TTC549 (cell line): Measurements from ENCODE around the gene TMEM187.
"Not testable (repeated sequence)": the region's sequence is repeated elsewhere in the genome, so short reads cannot be mapped to it uniquely, and the experiment has no call there.

Experiments
- FAIRE-seq: peaks from 2 replicates; lab custom pipeline; 2012; peaks lifted over from hg19 to GRCh38; lab: Jason Lieb, UNC

The TMEM187 gene

GRCh38 chrX:153973127-153974002, 811 bp downstream of the TMEM187 start:
- FAIRE-seq: no peak

DNA sequence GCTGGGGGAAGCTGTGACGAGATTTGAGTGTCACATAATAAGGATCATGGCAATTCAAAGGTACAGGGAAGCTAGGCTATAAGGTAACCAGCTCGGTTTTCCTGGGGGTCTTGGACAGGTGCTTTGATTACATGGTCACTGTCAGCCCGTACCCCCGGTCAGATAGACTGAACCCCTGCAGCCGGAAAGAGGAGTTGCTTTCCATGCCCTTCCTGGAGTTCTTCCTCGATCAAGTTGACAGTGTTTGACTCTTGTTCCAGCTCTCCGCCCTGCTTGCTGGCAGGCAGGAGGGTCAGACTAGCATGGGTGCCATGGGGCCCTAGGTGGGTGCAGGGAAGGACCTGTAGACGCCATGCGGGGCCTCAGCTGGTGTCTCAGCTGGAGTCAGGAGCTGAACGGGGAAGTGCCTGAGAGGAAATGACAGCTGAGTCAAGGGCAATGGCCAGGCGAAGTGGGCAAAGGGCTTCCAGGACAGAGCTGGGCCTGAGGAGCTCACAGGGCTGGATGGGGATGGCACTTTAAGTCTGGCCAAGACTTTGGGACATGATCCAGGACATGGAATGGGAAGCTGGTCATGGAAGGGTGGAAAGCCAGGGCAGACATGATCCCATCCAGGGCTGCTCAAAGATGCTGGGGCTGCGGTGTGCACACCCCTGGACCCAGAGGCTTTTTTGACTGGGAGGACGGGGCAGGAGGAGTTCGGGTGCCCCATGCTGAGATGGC, 1.6 kb downstream of the TMEM187 start:
- FAIRE-seq: no peak

- FAIRE-seq: no peak
Measured at GRCh38 chrX:153974726-153975286, 2.3 kb downstream of the TMEM187 start.

DNA sequence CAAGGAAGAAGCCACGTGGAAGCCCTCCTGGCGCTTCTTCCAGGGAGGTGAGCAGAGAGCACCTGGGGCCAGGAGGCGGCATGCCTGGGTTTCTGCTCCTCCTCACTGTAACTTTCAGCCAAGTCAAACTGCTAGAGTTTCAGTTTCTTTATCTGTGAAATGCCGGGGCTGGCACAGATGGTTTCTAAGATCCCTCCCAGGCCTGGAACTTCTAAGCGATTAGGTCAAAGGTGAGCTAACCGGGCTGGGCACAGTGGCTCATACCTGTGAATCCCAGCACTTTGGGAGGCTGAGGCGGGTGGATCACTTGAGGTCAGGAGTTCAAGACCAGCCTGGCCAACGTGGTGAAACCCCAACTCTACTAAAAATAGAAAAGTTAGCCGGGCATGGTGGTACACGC, 7.8 kb downstream of the TMEM187 start:
- not testable (repeated sequence) for FAIRE-seq

DNA sequence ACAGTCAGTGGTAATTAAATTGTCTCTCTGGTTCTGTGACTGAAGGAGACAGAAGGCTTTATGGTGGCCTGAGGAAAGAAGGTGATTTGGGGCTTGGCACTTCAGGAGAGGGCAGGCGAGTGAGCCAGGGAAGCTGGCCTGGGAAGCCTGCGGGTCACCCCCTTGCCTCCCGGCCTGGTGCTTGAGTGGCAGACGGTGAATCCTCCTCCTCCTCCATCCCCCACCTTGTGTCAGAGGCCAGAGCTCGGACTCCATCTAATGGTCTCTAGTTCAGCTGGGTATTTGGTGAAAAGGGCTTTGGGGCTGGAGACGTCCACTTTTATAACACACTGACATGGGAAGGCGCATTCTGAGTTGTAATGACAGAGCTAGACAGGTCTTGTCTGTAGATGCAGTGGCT, 8.7 kb downstream of the TMEM187 start:
- FAIRE-seq: no peak

GRCh38 chrX:153981771-153982533, 9.4 kb downstream of the TMEM187 start:
- FAIRE-seq: no peak

DNA sequence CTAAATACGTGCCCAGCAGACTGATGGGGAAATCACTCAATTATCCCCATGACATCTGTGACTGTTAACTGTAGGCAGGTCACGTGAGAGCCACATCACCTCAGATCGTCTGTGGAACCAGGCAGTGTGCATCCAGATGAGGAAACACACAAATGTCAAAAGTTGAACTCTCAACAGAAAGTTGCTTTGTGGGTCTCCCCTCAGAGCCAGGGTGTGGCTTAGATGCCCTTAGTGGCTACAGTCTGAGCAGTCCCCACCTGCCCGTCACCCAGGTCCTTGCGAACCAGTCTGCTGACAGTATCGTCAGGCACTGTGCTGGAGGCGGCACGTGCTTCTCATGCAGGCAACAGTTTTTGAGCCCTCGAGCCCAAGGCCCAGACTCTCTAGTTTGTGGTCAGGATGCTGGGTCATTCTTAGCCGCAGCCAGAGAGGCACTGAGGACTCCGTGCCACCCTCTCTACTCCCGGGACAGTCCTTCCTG, 10.8 kb downstream of the TMEM187 start:
- FAIRE-seq: no peak

GRCh38 chrX:153984351-153985178, 12.0 kb downstream of the TMEM187 start:
- FAIRE-seq: no peak

- FAIRE-seq: no peak
Measured at GRCh38 chrX:153988493-153988892, 15.9 kb downstream of the TMEM187 start.

- FAIRE-seq: no peak
Measured at GRCh38 chrX:153989973-153990655, 17.6 kb downstream of the TMEM187 start.

DNA sequence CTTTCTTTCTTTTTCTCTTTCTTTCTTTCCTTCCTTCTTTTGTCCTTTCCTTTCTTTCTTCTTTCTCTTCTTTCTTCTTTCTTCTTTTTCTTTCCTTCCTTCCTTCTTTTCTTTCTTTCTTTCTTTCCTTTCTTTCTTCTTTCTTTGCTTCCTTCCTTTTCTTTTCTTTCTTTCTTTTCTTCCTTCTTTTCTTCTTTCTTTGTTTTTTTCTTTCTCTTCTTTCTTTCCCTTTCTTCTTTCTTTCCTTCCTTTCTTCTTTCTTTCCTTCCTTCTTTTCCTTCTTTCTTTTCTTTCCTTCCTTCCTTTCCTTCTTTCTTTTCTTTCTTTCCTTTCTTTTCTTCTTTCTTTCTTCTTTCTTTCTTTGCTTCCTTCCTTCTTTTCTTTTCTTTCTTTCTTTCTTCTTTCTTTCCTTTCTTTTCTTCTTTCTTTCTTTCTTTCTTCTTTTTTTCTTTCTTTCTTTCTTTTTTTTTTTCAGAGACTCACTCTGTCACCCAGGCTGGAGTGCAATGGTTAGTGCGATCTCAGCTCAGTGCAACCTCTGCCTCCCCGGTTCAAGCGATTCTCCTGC, 18.5 kb downstream of the TMEM187 start:
- no peak for FAIRE-seq

DNA sequence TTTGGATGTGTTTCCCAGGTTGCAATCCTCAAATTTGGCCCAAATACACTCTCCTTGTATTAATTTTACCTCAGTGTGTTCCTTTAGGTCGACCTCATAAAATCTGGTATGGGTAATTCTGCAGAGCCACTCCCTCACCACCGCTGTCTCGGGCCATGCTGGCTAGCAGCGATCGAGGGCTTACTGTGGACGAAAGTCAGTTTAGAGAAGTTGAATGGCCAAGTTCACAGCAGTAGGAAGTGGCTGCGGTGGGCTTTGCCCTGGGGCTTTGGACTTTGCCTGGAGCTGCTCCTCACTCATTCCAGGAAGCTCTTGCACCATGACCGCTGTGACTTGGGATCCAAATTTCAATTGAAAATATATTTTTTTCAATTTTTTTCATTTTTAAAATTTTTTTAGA, 19.6 kb downstream of the TMEM187 start:
- no peak for FAIRE-seq

- FAIRE-seq: no peak
Measured at GRCh38 chrX:153993079-153993478, 20.5 kb downstream of the TMEM187 start.

- FAIRE-seq: no peak
Measured at GRCh38 chrX:153993978-153994377, 21.4 kb downstream of the TMEM187 start.

DNA sequence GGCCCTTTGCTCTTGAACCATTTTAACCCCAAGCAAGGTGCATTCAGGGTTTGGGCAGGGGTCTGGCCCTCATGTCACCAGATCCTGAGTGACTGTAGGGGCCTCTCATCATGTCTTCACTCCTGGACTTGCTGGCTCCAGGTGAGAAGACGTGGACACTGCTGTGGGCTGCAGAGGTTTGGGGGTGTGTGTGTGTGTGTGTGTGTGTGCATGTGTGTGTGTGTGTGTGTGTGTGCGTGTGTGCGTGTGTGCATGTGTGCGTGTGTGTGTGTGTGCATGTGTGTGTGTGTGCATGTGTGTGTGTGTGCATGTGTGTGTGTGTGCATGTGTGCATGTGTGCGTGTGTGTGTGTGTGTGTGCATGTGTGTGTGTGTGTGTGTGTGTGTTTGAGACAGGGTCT, 21.8 kb downstream of the TMEM187 start:
- not testable (repeated sequence) for FAIRE-seq

GRCh38 chrX:153995504-153995903, 22.9 kb downstream of the TMEM187 start:
- no peak for FAIRE-seq

DNA sequence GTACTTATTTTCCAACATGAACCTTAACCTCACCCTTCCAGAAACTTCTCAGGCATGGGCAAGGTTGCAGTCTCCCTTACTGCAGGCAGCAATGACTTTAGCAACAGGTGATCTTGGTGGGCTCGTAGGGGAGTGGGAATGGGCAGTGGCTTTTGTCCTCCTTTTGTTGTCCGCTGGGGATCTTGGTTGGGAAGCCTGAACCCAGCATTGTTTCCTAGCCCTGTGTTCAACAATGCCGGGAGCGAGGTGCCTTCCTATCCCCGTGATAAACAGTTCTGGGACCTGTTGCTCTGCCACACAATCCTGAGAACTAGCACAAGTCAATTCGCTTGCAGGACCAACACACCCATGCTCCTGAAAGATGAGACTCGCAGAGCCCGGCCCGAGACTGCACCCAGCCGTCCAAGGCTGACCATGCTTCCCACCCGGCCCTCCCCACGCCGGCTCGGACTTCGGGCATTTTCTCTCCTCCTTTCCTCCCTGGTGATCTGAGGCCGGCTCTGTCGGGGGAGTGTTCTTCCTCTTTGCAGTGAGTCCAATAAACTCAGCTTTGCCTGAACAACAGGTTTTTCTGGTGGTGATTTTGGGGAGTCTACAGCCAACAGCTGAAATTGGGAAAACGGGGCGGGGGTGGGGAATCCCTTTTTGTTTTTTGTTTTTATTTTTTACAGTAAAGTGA, 26.9 kb downstream of the TMEM187 start:
- FAIRE-seq: no peak

DNA sequence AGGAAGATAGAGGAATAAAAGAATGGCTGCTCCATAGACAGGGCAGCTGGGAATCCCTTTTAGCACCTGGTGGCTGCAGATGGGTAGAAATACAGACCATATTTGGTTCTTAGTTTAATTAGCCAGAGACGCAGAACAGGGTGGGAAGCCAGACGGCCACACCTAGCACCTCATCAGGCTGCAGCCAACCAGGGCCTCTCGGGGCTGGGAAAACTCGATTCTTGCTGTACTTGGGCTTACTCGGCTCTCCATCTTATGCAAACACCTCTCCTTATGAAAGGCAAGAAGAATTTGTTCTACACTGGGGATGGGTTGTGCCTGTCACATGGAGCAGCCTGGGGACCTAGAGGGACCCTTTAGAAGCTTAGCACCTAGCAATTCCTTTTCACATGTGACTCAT, 27.5 kb downstream of the TMEM187 start:
- no peak for FAIRE-seq

GRCh38 chrX:154002215-154002719, 29.7 kb downstream of the TMEM187 start:
- no peak for FAIRE-seq

GRCh38 chrX:154004315-154004714, 31.8 kb downstream of the TMEM187 start:
- FAIRE-seq: no peak
